COR-L47 (cell line): ENCODE results near the gene FBN1.

Experiments
- DNase-seq: peaks from one replicate; lab custom pipeline; 2025; lab: John Stamatoyannopoulos, UW

Gene FBN1

DNA sequence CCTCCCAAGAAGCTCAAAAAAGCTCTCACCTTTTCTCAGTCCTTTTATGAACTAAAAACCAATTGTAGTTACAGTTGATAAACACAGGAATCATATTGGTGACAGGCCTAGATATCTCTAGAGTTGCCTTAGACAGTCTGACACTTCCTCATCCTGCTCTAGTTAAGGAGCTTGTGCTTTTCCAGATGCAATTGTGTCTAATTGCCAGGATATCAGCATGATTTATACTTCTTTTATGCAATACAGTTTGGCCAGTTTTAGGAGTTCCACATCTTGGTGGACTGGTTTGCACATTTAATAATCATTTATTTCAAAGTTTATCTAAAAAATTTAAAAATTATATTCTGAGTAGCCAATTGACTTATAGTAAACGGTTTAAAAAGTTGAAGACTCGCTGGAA, 218.6 kb downstream of the FBN1 start:
- no peak for DNase-seq

DNA sequence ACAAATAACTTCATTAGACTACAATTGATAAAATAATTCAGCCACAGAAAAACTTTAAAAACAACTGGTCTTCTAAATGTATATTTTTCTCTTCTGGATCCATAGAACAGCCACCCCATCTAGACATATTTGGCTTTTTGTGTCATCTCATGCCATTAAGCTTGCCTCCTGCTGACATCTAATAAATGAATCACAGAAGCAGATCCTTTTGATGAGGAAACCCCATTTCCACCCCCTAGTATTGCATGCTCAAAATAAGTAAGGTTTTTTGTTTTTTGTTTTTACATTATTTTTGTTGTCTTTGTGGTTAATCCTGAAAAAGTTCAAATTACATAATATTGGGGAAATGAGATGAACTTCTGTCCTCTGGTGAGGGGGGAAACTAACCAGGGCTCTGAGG, 219.5 kb downstream of the FBN1 start:
- DNase-seq: no peak

DNA sequence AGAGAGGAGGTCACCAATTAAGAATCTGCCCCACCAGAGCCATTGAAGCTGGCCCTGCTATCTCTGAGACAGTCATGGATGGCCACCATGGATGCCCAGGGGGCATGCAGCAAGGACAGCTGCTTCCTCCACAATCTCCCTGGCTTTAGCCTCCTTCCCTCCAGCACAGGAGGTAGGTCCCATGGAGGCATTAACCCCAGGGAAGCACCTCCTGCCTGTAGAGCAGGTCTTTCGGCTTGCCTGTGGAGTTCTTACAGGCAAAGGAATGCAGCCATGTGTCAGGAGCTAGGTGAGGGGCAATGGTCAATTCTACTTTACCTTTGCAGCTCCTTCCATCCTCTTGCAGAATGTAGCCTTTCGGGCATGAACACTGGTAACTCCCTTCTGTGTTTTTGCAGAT, 220.5 kb downstream of the FBN1 start:
- no peak for DNase-seq

DNA sequence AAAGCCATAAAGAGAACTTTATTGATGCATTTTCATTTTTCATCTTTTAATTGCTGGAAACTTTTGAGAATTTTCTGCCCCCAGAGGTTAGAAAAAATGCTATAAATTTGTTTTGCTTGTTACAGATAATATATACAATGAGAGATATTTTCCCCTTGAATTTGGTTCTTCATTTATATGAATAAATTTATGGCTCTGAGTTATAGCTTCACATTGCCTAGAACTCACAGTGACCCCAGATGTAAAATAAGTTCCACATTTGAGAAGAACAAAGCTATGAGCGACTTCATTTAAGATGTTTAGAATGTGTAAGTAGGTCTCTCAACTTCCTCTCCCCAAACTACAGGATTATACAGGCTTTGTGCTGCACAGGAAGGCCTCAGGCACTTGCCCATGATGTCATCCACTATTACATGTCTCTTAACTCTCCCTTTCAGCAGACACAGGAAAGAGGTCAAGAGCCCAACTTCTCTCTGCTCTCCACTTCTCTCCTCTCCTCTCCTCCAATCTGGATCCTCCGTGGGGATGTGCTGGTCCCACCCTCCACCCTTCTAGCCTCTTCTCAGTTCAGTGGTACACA, 221.5 kb downstream of the FBN1 start:
- DNase-seq: no peak

DNA sequence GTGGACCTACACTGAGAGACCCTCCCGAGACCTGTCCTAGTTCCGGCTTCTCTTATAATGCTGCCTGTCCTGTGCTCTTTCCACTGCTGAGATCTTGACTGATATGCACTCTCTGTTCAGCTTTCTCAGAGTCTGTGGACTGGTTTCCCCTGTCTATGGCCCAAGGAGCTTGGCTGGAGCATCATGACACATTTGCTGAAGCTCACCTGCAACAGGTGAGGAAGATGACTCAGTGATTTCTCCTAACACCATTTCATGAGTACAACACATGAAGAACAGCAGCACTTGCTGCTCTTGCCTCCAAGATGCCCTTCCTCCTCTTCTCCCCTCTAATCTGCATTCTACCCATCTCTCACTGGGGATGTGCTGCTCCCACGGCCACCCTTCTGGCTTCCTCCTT, 222.2 kb downstream of the FBN1 start:
- DNase-seq: no peak

DNA sequence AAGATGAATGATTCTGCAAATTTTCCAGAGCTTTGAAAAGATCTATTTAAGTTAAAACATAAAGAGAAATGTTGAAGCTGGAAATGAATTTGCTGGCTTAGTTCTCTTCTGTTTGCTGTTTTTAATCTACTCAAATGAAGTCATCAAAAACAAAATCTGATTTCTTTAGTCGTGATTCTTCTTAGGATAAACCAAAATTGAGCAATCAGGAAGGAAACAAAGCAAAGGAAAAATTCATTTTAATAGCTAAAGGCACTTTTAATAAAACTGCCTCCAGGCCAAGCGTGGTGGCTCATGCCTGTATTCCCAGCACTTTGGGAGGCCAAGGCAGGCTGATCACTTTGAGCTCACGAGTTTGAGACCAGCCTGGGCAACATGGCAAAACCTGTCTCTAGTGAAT, 223.1 kb downstream of the FBN1 start:
- no peak for DNase-seq

DNA sequence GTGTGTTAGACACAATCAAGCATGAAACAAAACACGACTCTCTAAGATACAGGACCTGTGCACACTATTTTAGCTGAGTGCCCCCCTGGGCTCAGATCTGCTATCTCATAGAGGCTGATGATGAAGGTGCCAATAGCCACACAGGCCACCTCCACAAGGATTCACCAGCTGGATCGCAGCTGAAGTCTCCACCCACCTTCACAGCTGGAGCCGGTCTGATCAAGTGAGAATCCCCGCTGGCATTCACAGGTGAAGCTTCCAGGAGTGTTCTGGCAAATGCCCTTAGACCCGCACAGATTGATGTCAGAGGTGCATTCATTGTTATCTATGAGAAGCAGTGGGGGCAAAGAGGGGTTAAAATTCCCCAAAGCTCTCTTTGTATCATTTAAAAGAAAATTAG, 224.1 kb downstream of the FBN1 start:
- DNase-seq: no peak

DNA sequence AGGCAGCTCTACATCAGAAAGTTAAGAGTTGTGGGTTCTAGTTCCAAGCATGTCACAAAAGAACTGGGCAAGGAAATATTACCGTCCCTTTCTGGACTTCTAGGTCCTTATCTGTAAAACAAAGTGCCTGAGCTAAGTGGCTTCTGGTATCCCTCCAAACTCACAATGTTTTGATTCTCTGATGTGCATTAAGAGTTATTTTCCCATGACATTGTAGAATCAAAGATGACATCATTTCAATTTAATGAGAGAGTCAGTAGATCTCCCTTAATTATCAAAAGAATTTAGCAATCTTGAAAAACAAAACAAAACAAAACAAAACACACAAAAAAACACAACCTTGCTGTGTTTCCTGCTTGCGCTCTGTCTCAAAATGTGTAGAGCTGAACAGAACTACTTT, 225.6 kb downstream of the FBN1 start:
- no peak for DNase-seq

DNA sequence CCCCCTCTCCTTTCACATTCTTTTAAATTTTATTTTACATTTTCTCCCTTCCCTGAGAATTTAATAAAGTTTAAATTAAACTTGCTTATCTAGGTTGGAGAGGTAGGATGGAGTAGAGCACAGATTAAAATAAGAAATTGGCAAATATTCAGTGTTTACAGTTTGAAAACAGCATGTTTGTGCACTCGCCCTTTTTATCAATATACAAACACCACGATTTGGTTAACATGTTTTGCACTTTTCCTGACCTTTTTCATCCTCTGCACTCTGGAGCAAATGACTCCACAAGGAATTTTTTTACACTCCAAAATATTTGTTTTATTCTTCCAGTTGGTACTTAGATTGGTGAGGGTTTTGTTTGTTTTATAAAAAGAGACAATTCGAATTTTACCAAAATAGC, 227.2 kb downstream of the FBN1 start:
- DNase-seq: no peak

DNA sequence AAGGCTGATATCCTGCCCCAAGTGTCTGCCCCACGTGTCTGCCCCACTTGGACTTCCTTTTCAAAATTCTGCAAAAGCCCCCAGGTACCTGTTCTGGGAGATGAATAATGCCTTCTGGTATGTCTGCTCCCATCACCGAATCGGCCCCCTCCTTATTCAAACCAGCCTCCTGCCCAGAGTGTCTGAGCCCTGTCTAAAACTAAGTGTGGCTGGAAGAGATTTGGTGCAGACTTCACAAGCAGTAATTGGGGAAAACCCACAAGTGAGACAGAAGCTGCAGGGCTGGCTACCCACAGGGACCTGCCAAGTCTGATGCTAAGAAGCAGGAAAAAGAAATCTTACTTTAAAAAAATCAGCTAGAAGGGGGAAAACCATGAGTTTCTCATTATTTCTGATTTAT, 229.2 kb downstream of the FBN1 start:
- no peak for DNase-seq

DNA sequence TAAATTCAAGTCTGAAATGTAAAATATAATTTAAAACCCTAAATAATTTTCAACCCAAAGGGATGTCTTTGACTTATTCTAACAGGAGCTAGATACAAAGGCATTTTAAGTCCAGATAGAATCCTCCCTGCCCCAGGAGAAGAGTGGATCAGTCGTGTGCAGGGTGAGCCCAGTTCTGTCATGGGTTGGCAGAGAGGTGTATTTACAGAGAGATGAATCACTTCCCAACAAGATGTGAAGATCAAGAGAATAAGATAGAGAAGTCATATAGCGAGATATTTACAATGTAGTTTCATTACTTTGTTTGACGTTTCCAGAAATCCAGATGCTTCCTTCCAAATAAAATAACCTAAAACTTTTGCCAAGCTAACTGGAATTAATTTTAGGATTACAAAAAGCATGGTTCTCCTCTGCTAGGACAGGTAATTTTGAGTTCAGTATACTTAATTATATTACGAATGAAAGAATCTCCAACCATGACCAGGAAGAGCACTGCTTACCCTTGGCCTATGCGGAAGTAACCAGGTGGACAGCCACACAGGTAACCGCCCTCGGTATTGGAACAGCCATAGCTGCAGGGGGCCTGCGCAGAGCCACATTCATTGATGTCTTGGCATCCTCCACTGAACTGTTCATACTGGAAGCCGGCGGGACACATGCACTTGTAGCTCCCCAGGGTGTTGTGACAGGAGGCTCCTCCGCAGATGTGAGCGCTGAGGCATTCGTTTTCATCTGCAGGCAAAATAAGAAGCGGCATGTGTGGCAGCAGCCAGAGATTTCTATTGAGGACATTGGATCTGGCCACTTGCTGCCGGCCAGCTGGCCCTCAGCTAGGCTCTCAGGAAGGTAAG, 230.2 kb downstream of the FBN1 start:
- DNase-seq: no peak

DNA sequence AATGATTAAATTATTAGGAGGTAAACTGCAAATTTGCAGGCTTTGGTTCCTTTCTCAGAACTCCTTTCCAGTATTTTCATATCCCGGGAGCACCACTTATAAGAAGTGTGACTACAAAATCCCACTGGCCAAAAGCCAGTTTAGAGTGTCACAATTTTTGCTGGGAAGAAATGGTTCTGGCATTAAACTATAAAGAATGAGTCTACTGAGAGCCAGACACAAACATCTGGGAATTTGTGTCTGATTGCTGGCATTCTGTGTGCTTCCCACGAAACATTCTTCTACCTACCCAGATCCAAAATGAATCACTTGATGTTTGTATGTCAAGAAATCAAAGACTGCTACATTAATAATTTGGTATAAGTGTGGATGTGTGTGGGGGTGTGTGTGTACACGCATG, 231.5 kb downstream of the FBN1 start:
- DNase-seq: no peak

DNA sequence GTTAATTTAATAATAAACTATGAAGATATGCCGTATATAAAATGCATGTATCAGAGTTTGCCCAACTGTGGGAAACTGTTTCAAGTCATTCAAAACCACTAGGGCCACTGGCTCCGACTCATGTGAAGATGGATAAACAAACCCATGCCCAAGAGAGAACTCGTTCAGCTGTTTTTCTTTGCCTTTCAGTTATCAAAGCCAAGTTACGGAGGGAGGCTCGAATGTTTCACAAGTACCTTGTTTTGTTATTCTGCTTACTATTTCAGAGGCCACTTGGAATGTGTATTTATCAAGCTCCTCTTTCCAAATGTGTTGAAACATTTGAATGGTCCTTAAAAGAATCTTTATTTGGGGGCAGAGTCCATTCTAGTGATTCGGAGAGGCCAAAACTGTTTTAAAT, 232.2 kb downstream of the FBN1 start:
- no peak for DNase-seq

DNA sequence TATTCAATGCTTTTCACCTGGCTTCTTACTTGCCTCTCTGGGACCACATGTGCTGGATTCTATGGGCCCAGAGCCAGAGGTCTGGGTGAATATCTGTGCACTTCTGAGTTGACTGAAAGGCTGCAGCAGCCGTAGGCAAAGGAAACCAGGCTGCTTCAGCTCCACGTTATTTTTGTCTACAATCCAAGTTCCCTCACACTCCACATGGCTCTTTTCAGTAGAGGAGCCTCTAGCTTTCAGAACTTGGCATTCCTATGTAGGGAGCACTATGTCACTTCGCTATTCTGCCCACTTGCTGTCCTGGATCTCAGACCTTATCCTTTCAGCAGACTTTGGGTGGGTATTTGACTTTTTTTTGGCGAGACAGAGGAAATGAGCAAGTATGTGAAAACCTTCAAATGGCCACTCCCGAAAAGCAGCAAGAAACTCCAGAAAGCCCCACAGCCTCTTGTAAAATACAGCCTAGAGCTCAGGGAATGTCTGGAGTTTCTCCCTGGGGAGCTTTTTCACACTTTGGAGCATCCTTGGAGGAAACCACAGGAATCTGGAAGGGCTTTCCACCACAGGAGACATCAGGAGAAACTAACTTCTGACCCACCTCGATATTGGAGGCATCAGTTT, 233.4 kb downstream of the FBN1 start:
- no peak for DNase-seq

DNA sequence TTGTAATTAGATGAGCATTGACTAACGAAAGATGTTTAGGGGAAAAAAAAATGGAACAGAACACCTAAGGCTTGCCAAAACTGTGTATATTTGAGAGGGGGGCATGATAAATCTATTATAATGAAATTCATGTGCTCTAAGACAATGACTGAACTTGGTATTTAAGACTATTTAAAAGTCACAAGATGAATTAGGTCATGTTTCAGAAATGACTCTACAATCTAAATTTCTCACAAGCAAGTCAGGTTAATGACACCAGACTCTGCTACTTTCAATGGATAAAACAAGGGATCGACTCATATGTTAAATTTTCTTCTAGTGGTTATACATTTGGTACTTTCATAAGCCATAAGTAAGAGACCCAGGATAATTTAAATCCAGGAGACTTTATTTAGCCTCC, 235.9 kb downstream of the FBN1 start:
- no peak for DNase-seq

DNA sequence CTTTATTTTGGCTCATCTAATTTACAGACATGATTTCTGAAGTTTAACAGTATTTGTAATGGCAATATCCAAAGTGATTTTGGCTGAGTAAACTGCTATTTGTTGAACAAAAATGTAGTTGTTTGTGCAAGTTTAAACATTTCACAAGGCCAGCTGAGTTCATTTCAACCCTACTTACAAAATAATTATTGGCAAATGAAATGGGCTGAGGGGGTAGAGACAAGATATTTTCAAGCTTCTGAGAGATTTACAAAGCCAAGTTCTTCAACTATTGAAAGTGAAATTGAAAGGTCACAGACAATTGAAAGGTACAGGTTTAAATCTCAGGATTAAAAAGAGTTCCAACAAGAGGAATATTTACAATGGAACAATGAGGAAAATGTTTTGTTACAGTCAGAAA, 237.2 kb downstream of the FBN1 start:
- DNase-seq: no peak

DNA sequence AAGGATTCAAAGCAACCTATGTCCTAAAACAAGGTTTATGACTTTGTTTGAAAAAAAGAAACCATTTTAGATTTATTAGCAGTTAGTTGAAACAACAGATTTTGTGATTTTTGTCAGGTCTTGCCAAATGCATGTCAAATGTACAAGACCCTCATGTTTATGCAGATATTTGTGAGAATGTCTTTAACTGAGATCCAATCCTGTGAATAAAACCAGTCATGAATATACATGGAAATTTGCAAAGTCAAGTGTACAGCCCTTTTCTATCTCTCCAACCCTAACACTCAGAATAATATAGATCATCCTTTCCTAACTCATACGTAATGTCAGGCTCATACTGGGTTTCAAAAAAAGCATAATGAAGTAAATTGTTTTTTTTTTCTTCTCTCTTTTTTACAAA, 237.9 kb downstream of the FBN1 start:
- DNase-seq: no peak

DNA sequence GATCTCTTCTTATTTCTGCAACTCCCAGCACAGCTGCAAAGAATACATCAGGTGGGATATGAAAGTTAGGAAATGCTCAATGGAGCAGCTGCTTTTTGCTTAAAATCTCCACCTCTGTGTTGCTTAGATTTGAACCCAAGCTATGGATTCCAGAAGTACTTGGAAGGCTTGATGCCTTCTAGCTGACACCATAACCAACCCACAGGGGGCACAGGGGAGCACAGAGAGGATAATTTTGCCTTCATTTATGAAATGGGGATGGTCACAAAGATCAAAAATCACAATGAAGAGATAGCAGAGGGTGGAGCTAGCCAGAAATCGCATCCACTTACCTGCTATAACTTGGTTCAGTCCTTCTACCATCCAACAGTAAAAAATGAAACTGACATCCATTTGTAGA, 238.6 kb downstream of the FBN1 start:
- DNase-seq: no peak

DNA sequence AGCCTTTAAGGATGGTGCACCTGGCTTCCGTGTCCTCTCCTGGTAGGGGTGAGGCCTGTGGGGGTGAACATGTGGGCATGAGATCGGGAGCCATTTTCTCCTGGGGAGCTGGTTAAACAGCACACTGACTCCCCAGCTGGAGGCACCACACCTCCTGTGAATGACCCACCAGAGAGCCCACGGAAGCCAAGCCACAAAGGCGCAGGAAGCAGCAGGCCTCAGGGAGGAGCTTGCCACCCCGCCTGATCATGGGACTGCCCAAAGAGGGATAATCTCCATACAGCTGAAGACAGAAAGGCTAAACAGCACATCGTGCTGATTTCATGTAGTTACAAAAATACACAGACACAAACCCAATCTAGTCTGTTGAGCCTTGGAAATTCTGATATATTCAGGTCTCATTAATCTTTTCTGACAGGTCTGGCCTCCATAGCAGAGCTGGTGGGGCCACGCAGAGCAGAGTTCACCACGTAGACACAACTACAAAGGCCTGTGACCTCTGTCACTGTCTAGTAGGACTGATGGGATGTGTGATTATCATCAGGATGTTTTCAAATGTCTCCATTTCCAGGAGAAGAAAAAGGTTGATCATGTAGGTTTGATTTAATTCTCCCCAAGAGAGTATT, 239.1 kb downstream of the FBN1 start:
- no peak for DNase-seq

DNA sequence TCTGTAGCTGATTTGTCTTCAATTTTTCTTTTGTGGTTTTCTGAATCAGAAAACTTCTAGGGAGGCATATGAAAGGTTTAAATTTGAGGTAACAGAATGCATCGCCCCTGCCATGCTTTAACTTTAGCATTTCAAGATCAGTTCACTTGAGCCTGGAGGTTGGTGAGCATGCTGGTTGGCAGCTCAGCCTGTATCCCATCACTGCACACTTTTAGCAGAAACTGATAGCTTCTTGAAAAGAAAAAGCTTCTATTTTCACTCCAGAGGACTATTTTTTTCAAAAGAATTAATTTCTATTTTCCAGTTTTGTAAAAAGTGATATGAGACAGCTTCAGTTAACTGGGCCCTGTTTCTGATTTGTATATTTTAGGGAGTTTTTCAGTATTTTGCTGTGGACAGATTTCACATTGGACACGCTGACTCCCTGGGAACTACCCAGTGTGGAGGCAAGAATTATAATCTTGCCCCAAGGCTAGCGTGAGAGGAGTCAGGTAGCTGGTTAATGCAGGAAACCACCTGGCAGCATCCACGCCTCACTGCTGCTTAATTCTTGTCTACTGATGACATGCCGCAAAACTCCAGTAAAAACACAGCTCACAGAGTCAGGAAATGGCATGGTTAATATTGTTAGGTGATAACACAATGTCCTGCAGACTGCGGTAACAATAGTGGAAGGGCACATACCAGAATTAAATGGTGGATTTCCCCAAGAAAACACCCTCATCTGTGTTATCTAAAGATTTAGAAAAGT, 242.9 kb downstream of the FBN1 start:
- DNase-seq: no peak

DNA sequence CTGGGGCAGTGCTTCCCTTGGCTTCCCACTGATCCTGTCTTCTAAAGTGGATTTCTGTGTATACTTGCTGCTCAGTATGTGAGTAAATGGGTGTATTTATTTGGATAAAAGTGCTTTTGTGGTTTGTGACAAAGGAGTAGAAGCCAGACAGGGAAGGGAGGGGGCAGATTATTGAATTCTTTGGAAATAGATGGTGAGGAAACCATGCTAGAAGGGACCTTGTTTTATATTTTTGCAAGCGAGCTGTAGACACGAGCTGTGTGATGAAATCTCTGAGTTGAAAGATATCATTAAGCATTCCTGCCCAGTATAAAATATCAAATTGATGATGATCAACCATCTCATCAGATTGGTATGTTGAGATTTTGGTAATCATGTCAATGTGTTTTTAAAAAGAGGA, 245.4 kb downstream of the FBN1 start:
- no peak for DNase-seq

DNA sequence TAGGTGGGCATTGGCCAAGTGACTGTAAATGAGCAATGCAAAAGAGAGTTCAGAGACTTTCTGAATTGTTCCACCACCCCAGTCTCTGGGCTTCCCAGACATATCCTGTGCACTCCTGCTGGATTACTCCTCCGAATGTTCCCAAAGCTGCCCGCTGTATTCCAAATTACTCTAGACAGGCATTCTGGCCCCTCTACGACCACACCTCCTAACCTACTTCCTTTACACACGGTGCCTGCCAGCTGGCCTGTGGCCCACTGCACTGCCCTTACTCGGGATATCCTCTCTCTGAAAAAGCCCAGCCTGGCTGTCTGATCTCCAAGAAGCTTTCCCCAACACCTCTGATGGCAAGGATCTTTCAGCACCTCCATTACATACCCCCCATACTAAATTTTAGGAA, 247.7 kb downstream of the FBN1 start:
- DNase-seq: no peak
